ENCODE measurements around the gene BCAR1.

- TF ChIP-seq GATA2 (IDR thresholded peaks at IDR 0.05; ENCODE audit: low read depth, low read length), result no peak
- no peak for TF ChIP-seq GATA3 (IDR thresholded peaks at IDR 0.05; ENCODE audit: low read depth, low read length)
These were observed 1.8 kb upstream of the BCAR1 start for GRCh38 chr16:75252946-75253911.
